ENCODE data around the gene CDK6. TPM values are rescaled to one million over a fixed set of nuclear protein-coding genes. Genes with fewer than 3 reads are reported as not detected.

Gene CDK6
- total and polyA plus RNA-seq, 9 of the 15 experiments (the other 6 are each of a cell fraction or from before 2014, with no cell fraction given) = 7.6 to 109 (median 44.4) TPM

DNA sequence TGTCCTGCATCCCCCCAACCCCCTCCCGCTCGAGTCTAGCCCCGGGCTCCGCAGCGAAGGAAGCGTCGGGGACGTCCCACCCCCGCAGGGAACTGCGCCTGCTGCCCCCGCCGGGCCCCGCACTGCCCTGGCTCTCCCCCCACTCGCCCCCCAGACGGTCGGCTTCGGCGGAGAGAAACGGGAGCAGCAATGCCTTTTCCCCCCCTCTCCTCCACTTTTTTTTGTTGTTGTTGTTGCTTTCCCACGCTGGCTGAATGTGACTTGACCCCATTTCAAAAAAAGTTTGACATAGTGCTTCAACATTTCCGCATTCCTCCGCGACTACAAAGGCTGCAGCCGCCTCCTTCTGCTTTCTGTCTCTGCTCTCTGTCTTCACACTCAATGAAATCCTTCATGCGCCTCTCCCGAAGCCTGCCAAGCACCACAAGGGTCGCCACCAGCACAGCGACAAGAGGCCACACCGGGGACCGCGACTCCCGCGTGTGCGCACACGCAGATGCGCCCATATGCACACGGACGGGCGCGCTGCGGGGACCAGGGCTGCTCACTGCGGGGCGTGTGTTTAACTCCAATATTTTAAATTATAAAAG is 1.0 kb downstream of the CDK6 start (continued):
- TF ChIP-seq HNRNPLL (IDR thresholded peaks at IDR 0.05; ENCODE audit: low read depth, low read length, poor library complexity, severe bottlenecking) (no peak), CBX5 (IDR thresholded peaks at IDR 0.05; ENCODE audit: borderline replicate concordance, low read depth) (no peak), SMARCE1 (IDR thresholded peaks at IDR 0.05) (peak; percentile 13; the same call in 1 of the 2 replicates), SOX6 (IDR thresholded peaks at IDR 0.05) (no peak), ASH1L (IDR thresholded peaks at IDR 0.05; ENCODE audit: borderline replicate concordance, low read depth, partially characterized antibody) (peak; percentile 61), NELFE (IDR thresholded peaks at IDR 0.05; ENCODE audit: insufficient read depth, insufficient read length) (no peak), ARID2 (IDR thresholded peaks at IDR 0.05) (peak; percentile 30; the same call in 1 of the 2 replicates), PHF20 (IDR thresholded peaks at IDR 0.05; ENCODE audit: partially characterized antibody) (no peak), KDM5B (IDR thresholded peaks at IDR 0.05; ENCODE audit: insufficient replicate concordance, low read depth, low read length) (peak; percentile 58), ZFX (CRISPR knock-in tag; IDR thresholded peaks at IDR 0.05) (peak; percentile 60), SRSF3 (IDR thresholded peaks at IDR 0.05; ENCODE audit: insufficient read depth, low read length) (0 out of 2 replicates have a peak, but pooled peaks have one; percentile 53), ATF1 (CRISPR knock-in tag; IDR thresholded peaks at IDR 0.05) (no peak), ATF1 (tag; IDR thresholded peaks at IDR 0.05) (peak; percentile 62; the same call in 1 of the 2 replicates), ZNF143 (CRISPR knock-in tag; IDR thresholded peaks at IDR 0.05) (no peak), HNRNPH1 (optimal IDR thresholded peaks at IDR 0.05; ENCODE audit: low read depth, low read length) (no peak), CEBPG (CRISPR knock-in tag; IDR thresholded peaks at IDR 0.05) (no peak), CEBPG (tag; conservative IDR thresholded peaks at IDR 0.05 in 1 of 2, IDR thresholded peaks at IDR 0.05 in 1 of 2) (no peak), MTA3 (IDR thresholded peaks at IDR 0.05; ENCODE audit: borderline replicate concordance) (peak; percentile 65), TBP (optimal IDR thresholded peaks at IDR 0.05; ENCODE audit: low read depth, low read length) (peak; percentile 37), ZNF644 (tag; IDR thresholded peaks at IDR 0.05; ENCODE audit: low read depth) (0 out of 2 replicates have a peak, but pooled peaks have one; percentile 28), SUPT5H (IDR thresholded peaks at IDR 0.05) (peak; percentile 63), NFIC (IDR thresholded peaks at IDR 0.05) (peak; percentile 8; the same call in 1 of the 2 replicates), TEAD1 (CRISPR knock-in tag; IDR thresholded peaks at IDR 0.05) (peak; percentile 92 to 96; a peak in 3 of 4 replicates)
- TF ChIP-seq, protein P1, sequence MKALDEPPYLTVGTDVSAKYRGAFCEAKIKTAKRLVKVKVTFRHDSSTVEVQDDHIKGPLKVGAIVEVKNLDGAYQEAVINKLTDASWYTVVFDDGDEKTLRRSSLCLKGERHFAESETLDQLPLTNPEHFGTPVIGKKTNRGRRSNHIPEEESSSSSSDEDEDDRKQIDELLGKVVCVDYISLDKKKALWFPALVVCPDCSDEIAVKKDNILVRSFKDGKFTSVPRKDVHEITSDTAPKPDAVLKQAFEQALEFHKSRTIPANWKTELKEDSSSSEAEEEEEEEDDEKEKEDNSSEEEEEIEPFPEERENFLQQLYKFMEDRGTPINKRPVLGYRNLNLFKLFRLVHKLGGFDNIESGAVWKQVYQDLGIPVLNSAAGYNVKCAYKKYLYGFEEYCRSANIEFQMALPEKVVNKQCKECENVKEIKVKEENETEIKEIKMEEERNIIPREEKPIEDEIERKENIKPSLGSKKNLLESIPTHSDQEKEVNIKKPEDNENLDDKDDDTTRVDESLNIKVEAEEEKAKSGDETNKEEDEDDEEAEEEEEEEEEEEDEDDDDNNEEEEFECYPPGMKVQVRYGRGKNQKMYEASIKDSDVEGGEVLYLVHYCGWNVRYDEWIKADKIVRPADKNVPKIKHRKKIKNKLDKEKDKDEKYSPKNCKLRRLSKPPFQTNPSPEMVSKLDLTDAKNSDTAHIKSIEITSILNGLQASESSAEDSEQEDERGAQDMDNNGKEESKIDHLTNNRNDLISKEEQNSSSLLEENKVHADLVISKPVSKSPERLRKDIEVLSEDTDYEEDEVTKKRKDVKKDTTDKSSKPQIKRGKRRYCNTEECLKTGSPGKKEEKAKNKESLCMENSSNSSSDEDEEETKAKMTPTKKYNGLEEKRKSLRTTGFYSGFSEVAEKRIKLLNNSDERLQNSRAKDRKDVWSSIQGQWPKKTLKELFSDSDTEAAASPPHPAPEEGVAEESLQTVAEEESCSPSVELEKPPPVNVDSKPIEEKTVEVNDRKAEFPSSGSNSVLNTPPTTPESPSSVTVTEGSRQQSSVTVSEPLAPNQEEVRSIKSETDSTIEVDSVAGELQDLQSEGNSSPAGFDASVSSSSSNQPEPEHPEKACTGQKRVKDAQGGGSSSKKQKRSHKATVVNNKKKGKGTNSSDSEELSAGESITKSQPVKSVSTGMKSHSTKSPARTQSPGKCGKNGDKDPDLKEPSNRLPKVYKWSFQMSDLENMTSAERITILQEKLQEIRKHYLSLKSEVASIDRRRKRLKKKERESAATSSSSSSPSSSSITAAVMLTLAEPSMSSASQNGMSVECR (CRISPR knock-in tag; IDR thresholded peaks at IDR 0.05) = peak; percentile 55; the same call in 1 of the 2 replicates
- TF ChIP-seq, protein P2, sequence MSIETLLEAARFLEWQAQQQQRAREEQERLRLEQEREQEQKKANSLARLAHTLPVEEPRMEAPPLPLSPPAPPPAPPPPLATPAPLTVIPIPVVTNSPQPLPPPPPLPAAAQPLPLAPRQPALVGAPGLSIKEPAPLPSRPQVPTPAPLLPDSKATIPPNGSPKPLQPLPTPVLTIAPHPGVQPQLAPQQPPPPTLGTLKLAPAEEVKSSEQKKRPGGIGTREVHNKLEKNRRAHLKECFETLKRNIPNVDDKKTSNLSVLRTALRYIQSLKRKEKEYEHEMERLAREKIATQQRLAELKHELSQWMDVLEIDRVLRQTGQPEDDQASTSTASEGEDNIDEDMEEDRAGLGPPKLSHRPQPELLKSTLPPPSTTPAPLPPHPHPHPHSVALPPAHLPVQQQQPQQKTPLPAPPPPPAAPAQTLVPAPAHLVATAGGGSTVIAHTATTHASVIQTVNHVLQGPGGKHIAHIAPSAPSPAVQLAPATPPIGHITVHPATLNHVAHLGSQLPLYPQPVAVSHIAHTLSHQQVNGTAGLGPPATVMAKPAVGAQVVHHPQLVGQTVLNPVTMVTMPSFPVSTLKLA (conservative IDR thresholded peaks at IDR 0.05) = peak; percentile 77 to 83; a peak in 3 of 4 replicates

All from K562 (cell line).